ENCODE results near the gene USB1. TPM values are rescaled to one million over a fixed set of nuclear protein-coding genes. Genes with fewer than 3 reads are reported as not detected.

USB1 gene, protein sequence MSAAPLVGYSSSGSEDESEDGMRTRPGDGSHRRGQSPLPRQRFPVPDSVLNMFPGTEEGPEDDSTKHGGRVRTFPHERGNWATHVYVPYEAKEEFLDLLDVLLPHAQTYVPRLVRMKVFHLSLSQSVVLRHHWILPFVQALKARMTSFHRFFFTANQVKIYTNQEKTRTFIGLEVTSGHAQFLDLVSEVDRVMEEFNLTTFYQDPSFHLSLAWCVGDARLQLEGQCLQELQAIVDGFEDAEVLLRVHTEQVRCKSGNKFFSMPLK
- 79.5 and 261 TPM in 2 replicates for total RNA-seq

DNA sequence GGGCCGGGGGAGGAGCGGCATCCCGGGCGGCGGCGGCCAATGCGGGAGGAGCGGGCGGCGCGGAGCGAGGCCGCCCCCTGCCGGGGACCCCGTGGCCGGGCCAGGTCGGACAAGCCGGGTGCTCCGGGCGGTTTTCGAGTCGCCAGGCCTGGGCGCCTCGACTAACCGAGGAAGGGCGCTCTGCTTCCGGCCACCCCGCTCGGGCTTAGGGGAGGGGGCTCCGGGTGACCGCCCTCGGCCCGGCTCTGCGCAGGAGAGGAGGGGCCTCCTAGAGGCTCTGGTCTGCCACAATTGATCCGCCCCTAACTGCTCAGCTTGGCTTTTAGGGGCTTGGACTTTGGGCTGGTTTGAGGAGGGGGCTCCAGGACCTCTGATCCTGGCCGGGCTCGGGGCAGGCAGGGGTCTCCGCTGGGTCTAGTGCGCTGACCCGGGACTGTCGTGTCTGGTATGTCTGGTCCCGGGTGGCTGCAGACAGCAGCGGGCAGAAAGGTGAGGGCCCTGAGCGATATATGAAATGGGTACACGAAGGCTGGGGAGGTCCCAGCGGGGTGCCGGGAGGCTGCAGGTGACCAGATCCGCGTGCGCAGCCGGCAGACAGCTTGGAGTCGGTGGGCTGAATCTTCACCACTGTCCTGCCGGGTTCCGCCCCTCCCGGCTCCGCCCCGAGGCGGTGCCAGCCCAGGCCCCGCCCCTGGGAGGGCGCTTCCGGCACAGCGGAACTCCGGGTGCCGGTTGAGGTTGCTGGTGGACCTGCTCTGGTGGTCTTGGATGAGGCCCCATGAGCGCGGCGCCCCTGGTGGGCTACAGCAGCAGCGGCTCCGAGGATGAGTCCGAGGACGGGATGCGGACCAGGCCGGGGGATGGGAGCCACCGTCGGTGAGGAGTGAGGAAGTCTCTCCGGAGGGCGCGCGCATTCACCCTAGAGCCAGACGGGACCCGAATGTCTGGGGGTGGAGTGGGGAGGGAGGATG lies at the start of gene USB1:
USB1 (plus strand) TSS at position 702 of the 971 bp plus-strand sequence; CDS start at position 779, 77 bp downstream.
- peak; percentile 67 for DNase-seq (ENCODE audit: low read depth)

DNA sequence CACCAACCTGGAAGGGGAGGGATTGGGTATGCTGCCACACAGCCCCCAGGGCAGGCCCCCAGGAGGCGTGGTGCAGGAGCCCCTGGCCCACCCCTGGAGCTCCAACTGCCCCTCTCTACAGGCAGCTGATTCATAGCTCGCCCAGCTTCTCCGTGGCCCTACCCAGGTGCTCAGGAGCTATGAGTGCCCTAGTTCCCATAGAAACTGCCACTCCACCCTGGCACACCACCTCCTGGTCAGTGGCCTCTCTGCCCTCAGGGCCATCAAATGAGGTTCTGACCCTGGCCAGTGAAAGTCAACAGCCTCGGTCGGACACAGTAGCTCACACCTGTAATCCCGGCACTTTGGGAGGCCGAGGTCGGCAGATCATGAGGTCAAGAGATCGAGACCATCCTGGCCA lies 48.3 kb upstream of the USB1 start:
- no peak for DNase-seq (ENCODE audit: low read depth)

DNA sequence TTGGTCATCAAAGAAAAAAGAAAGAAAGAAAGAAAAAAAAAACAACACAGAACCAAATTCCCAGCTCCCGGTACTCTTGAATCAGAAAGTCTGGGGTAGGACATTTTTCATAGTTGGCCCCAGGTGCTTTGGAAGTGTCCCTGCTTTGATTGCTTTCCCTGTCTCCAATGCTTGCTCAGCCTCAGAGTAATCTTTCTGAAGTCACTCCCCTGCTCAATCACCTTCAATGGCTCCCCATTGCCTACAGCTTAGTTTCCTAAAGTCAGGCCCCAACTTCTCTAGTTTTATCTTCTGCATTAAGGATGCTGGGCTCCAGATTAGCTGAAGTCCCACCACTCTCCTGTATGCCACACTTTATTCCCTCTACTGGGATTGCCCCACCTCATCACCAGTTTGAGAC lies 47.4 kb upstream of the USB1 start:
- no peak for DNase-seq (ENCODE audit: low read depth)

DNA sequence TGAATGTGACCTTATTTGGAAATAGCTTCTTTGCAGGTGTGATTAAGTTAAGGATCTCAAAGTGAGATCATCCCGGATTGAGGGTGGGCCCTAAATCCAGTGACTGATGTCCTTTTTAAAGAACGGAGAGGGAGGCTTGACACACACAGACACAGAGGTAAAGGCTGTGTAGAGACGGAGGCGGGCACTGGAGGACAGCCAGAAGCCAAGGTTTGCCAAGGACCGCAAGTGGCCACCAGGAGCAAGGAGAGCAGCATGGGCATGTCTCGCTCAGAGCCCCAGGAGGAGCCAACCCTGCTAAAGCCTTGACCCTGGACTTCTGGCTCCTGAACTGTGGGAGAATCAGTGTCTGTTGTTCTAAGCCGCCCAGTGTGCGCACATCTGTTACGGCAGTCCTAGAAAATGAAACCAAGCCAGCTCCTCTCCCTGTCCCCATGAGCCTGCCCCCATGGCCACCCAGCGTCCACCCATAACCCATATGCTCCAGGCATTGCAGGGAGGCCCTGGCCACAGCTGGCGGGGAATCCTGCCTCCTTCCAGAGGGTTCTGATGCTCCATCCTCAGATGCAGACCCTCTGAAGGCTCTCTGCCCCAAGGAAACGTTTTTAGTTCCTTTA lies 45.5 kb upstream of the USB1 start:
- DNase-seq (ENCODE audit: low read depth): no peak

DNA sequence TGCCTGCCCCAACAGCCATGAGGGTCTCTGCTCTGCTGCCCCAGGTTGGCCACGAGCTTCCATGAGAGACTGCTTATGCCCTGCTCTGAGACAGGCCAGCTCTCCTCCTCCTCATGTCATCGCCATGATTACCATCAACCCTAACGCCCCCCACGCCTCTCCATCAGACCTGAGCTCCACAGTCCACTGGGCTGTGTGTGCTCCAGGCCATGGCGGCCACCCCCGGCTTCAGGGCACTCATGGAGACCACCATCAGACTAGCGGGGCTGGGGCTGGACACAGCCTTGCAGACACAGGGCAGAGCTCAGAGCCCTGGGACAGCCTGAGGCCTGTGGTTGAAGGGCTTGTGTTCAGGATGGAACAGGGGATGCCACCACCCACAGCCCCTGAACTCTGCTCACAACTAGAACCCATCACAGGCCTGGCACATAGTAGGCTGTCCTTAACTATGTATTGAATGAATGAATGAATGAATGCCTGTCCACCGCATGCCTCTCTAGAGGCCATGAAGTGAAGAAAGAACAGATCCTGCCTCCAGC lies 44.9 kb upstream of the USB1 start:
- DNase-seq (ENCODE audit: low read depth): no peak

DNA sequence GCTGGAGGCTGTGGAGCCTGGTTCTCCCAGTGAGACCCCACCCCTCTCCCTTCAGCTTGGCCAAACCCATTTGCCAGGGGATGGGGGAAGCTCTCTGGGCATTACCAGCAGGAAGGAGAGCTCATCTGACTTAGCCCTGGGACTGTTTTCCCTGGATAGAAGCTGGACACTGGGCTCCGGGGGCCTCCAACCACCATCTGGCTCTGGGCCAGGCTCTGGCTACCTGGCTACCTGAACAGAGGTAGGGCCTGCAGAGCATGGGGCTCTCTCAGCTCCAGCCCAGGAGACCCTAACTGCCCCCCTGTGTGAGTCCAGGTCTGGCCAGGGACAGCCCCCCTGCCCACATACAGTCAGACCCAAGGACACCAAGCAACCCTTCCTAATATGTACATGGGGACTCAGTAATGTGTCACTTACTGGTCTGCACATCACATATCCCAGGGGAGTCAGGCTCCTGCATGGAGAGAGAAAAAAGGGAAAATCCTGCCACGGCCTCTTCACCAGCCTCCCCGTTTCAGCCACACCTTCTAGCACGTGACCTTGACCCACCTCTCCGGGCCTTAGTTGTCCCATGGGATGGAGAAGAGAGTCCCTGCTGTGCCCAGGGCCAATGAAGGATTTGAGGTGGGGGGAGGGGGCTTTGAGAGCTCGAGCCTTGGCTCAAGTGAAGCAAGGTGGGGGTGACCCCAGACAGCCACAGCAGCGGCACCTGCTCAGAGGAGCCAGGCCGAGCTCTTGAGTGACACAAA lies 44.1 kb upstream of the USB1 start:
- DNase-seq (ENCODE audit: low read depth): no peak

DNA sequence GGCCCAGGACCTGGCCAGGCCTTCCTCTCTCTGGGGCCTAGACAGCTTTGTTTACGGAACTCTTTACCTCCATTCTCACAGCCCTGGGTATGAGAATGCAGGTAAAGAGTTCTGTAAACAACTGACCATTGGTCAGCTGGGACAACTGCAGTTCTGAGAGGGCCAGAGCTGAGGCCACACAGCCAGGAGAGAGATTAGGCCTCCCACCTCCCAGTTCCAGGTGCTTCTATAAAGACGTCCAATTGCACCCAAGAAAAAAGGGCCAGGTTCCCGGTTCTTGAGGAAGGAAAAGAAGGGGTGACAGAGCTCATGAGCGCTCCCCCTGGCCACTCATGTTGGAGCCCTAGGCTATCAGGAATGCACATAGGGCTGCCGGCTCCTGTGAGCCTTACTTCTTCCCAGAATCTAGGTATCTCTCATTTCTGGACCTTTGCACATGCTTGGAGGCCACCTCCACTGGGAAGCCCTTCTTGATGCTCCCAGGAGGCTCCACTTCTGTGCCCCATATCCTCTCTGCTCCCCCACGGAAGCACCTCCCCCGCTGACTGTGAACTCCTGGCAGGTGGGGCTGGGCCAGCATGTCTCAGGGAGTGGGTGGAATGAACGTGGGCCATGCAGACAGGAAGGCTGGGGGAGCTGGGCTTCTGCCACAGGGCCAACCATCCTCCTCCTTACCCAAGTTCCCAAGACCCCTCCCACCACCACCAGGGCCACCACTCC lies 43.4 kb upstream of the USB1 start:
- DNase-seq (ENCODE audit: low read depth): no peak

DNA sequence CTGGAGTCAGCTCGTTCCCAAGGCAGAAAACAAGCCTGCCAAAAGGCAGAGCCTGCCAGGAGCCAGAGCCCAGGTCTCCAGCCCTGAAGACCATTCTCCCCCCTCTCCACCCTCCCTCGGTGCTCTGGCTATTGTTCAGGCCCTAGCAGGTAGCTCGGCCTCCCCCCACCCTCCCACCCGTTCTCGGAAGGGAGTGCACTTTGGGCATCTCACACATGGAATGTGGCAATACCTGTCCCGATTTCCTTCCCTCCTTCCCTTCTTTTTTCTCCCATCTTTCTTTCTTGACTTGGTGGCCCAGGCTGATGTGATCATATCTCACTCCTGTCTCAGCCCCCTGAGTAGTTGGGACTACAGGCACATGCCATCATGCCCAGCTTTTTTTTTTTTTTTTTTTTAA lies 42.7 kb upstream of the USB1 start:
- no peak for DNase-seq (ENCODE audit: low read depth)

DNA sequence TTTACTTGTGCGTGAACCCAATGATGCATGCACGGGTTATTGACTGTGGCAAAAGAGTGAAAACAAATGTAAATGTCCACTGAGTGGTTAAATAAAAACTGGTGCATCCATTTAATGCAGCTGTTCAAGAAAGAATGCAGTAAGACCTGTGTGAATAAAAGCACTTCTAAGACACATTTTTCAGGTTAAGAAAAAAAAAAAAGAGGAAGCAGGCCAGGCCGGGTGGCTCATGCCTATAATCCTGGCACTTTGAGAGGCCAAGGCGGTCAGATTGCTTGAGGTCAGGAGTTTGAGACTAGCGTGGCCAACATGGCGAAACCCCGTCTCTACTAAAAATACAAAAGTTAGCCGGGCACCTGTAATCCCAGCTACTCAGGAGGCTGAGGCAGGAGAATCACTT lies 42.1 kb upstream of the USB1 start:
- DNase-seq (ENCODE audit: low read depth): peak; percentile 17

DNA sequence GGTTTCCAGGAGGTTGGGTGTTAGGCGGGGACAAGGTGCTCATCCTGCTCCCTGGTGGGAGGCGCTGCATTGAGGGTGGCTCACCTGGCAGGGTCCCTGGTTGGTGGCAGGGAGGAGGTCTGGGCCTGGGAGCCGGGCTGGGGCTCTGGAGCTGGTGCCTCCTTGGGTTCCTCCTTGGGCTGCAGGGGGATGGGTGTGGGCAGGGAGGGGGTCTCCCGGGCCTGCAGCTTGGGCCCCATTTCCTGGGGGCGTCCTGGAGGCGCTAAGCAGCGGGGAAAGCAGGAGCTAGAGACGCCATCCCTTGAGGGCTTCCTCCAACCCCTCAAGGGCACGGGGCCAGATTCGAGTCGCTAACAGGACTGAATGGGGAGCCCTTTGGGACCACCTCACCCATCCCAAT lies 41.4 kb upstream of the USB1 start:
- DNase-seq (ENCODE audit: low read depth): no peak

DNA sequence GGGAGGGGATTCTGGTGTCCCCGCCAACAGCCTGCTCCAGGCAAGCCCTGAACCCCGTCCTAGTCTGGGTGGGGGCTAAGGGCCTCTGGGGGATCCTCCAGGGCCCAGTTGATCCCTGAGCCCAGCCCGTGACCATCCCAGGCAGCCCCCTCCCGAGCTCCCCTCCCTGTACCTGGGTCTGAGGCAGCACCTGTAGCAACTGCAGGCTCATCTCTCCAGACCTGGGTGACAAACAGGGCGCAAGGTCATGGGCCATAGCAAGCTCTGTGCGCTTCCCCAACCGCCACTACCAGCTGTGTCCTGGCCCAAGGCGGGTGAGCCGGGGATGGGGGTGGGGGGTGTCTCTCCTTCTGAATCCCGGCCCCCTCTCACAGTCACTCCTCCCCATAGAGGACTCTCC lies 40.9 kb upstream of the USB1 start:
- no peak for DNase-seq (ENCODE audit: low read depth)

DNA sequence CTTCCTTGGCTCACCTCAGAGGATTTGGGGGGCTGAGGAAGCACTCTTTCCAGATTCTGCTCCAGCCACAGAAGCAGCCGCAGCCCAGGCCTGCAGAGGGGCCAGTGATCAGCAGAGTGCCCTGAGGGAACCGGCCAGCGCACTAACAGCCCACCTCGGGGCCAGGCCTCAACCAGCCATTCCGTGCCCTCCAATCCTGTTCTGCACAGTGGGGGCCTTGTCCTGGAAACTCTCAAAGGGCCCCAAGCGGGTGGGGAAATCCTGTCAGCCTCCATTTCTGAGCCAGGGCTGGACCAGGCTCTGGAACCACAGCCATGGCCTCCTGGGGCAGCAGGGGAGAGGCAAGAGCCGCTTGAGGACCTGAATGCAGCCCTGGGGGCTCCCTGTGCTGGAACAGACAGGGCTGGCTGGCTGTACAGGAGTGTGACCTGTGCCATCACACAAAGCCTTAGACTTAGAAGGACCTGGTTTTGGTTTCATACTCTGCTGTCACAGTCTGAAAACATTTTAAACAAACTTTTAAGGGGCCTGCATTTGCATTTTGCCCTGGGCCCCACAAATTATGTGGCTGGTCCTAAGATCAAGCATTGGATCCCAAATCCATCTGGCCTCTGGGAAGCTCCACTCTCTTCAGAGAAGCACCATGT lies 40.3 kb upstream of the USB1 start:
- no peak for DNase-seq (ENCODE audit: low read depth)

DNA sequence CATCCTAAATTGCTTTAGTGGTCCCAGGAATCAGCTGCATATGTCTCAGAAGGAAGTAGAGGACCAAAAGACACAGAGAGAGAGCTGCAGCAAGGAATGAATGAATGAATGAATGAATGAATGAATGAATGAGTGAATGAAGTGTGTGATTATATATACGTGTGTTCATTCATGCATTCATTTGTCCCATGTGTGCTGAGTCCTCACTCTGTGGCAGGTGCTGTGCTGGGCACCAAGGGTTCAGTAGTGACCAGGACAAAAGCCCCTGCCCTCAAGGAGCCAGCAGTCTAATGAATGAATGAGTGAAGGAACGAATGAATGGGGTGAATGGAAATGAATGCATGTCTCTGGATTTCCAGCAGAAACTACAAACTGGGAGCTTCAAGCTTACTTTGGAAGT lies 39.7 kb upstream of the USB1 start:
- DNase-seq (ENCODE audit: low read depth): no peak

DNA sequence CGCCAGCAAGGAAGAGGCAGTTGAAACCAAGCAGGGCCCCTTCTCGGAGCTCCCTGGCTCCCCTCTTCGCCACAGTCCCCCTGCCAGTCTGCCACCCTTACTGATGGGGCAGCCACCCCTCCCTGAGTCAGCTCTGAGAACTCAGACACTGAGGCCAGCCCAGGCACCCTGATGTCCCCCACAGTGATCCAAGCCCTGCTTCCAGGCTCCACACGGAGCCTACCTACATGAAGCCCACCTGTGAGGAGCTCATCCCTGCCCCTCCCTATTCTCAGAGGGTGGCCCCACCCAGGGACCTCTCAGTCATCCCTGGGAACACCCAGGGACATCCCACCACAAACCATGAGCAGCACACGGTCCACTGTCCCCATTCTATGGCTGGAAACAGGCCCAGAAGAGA lies 39.2 kb upstream of the USB1 start:
- DNase-seq (ENCODE audit: low read depth): no peak

DNA sequence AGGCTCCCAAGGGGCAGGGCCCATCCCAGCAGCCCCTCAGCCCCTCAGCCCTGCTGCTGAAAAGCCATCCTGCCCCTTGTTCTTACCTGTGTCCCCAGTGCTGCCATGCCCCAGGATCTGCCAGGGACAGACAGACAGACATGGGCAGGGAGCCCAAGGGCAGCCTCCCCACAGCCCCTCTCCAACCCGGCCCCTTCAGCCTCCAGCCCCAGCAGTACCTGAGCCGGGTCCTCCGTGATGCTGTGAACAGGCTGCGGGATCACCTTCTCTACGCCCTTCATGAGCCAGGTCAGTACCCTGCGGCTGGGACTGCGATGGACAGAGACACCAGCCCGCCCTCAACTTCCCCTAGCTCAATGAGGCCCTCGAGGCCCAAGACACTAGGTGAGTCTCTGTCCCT lies 38.5 kb upstream of the USB1 start:
- DNase-seq (ENCODE audit: low read depth): no peak

DNA sequence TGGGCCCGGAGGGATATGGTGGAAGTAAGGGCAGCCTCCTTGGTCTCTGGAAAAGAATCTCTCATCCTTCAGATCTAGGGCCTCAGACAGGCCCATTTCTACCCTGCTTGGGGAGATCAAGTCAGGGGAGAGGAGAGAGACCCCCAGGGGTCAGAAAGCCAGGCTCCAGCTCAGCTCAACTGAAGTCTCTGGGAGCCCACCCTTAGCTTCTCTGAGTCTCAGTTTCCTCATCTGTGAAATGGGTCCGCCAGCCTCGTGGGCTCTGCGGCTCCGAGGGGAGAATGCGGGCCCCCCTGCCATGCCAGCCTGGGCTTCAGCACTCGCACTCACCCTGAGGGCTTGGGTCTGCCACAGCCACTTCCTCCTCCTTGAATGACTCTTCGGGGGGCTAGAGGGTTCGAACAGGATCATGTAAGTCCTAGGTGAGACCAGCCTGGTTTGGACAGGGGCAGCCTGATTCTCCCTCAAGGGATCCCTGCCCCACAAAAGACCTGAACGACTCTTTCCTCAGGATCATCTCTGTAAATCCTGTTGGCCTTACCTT lies 37.0 kb upstream of the USB1 start:
- DNase-seq (ENCODE audit: low read depth): no peak

DNA sequence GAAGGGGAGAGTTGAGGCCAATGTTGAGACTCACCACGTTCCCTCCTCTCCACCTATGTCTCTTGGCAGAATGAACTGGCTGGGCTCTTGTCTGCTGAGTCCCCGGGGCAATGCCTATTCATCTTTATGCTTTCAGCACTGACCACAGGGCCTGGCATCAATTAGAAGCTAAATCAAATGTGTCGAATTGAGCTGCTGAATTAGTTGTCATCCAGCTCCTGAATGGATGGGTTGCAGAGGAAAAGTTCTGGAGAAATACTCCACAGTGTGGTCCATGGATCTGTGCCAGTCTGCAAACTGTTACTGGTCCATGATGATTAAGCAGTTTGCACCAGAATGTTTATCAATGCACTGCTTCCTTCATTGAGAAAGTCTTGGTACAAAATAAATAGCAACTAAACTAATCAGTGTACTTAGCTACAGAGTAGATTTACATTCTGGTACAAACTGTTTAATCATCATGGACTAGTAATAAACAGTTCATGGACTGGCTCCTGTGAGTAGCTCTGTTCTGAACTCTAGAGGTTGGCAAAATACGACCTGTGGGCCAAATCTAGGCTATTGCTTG lies 34.9 kb upstream of the USB1 start:
- peak; percentile 37 for DNase-seq (ENCODE audit: low read depth)

DNA sequence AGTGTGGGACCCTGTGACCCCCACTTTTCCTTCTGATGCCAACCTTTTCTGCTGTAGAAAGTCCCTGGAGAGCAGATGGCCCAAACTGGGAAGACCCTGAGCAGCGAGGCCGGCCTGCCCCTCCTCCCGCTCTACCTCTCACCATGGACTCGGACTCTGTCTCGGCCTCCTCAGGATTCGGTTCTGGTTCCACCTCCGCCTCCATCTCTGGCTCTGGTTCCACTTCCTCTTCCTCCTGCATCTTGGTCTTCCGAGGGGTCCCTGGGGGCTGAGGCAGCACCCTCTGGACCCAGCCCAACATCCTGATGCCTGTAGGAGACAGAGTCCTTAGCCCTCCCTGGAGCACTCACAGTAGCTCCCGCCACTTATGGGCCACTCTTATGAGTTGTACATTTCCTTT lies 34.2 kb upstream of the USB1 start:
- no peak for DNase-seq (ENCODE audit: low read depth)

DNA sequence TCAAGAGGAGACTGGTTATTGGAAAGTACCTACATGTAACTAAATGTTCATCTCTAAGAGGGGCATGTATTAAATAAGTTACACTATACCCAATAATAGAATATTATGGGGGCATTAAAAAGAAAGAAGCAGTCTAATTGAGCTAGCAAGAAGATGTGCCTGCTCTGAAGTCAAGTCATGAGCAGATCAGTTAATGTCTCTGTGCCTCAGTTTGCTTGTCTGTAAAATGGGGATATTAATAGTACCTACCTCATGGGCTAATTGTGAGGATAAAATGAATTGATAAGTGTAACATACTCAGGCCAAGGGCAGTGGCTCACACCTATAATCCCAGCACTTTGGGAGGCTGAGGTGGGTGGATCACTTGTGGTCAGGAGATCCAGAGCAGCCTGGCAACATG lies 33.3 kb upstream of the USB1 start:
- DNase-seq (ENCODE audit: low read depth): no peak

All from renal cortical epithelial cell (primary cell).